ENCODE data around the gene BAG2. TPM values are rescaled to one million over a fixed set of nuclear protein-coding genes. Genes with fewer than 3 reads are reported as not detected.
A peak's percentile ranks its signal among the peaks of the same experiment; 100 is the strongest.

The BAG2 gene
- total and polyA plus RNA-seq, 2 of the 13 experiments (the other 11 are each of a cell fraction or from before 2014, with no cell fraction given), result 5.7 to 15.1 TPM

GRCh38 chr6:57221936-57222742 lies 50.0 kb downstream of the BAG2 start, which contains the start of gene RAB23 (continued):
- TF ChIP-seq CENPX (CRISPR knock-in tag; IDR thresholded peaks at IDR 0.05), result no peak
- peak; percentile 38; the same call in 1 of the 2 replicates for TF ChIP-seq ZBTB44 (CRISPR knock-in tag; IDR thresholded peaks at IDR 0.05)
- TF ChIP-seq BORCS8-MEF2B (CRISPR knock-in tag; IDR thresholded peaks at IDR 0.05), result no peak; the same call in 1 of the 2 replicates
- TF ChIP-seq SMARCC2 (IDR thresholded peaks at IDR 0.05), result no peak
- peak; percentile 44; the same call in 1 of the 2 replicates for TF ChIP-seq ZMYM3 (CRISPR knock-in tag; IDR thresholded peaks at IDR 0.05)
- peak; percentile 74; the same call in 1 of the 2 replicates for TF ChIP-seq NKX3-1 (CRISPR knock-in tag; IDR thresholded peaks at IDR 0.05)
- 0 out of 2 replicates have a peak, but pooled peaks have one; percentile 9 for TF ChIP-seq HMG20A (CRISPR knock-in tag; IDR thresholded peaks at IDR 0.05; ENCODE audit: borderline replicate concordance)
- 0 out of 2 replicates have a peak, but pooled peaks have one; percentile 60 for TF ChIP-seq ZNF280D (CRISPR knock-in tag; IDR thresholded peaks at IDR 0.05)
- TF ChIP-seq HNF1B (CRISPR knock-in tag; IDR thresholded peaks at IDR 0.05), result 0 out of 2 replicates have a peak, but pooled peaks have one; percentile 18
- TF ChIP-seq ZBTB38 (CRISPR knock-in tag; IDR thresholded peaks at IDR 0.05), result no peak
- 0 out of 2 replicates have a peak, but pooled peaks have one; percentile 64 for TF ChIP-seq ATF2 (CRISPR knock-in tag; IDR thresholded peaks at IDR 0.05)

All from HepG2 (cell line).